Measurements from ENCODE around the gene TRAK2.

The TRAK2 gene

DNA sequence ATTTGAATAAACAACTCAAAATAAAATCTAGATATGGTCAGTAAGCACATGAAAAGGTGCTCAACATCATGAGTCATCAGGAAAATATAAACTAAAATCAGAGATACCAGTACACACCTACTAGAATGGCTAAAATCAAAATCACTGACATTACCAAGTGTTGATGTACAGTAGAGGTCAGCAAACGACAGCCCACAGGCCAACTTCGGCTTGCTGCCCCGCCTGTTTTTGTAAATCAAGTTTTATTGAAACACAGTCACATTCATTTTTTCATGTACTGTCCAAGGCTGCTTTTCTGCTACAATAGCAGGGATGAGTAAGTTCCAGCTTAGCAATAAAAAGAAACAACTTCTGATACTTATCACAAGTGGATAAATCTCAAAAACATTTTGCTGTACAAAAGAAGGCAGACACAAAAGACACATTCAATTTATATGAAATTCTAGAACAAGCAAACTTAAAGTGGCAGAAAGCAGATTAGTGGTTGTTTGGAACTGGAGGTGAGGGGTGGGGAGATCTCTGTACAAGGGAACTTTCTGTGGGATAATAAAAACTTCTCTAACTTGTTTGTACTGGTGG, 32.1 kb downstream of the TRAK2 start:
- Histone ChIP-seq H3K4me1 (ENCODE audit: control insufficient read depth, insufficient read depth, low read length) (no peaks in the 10 kb centered on the region), H3K27me3 (ENCODE audit: control insufficient read depth, insufficient read depth, low read length, poor library complexity, severe bottlenecking) (no peaks in the 10 kb centered on the region), H3K4me3 (ENCODE audit: insufficient read depth, low read depth, low read length) (no peak overlapping the region), H3K9me3 (ENCODE audit: control insufficient read depth, low read length) (no peaks in the 10 kb centered on the region), H3K36me3 (ENCODE audit: control insufficient read depth, insufficient read depth, low read length) (no peaks in the 10 kb centered on the region), H3K27ac (ENCODE audit: insufficient read depth, low read depth, low read length, poor library complexity, severe bottlenecking) (no peak overlapping the region)
- 89 to 96% methylated on average over 3 of the region's 3 CpGs for WGBS, 2 experiments

GRCh38 chr2:201415149-201415548, 36.1 kb downstream of the TRAK2 start:
- no peak overlapping the region for H3K4me3 ChIP-seq (ENCODE audit: insufficient read depth, low read depth, low read length)
- H3K4me1 ChIP-seq (ENCODE audit: control insufficient read depth, insufficient read depth, low read length) = no peaks in the 10 kb centered on the region
- no peak overlapping the region for H3K27ac ChIP-seq (ENCODE audit: insufficient read depth, low read depth, low read length, poor library complexity, severe bottlenecking)
- no peaks in the 10 kb centered on the region for H3K36me3 ChIP-seq (ENCODE audit: control insufficient read depth, insufficient read depth, low read length)
- no peaks in the 10 kb centered on the region for H3K9me3 ChIP-seq (ENCODE audit: control insufficient read depth, low read length)
- WGBS, 2 experiments = 100% methylated on average over 1 of the region's 2 CpGs; no CpG with 5 or more reads in 1 of the 2 experiments
- no peaks in the 10 kb centered on the region for H3K27me3 ChIP-seq (ENCODE audit: control insufficient read depth, insufficient read depth, low read length, poor library complexity, severe bottlenecking)

GRCh38 chr2:201414099-201415023, 36.9 kb downstream of the TRAK2 start:
- 80% methylated on average over 2 of the region's 3 CpGs; no CpG with 5 or more reads in 1 of the 2 experiments for WGBS, 2 experiments
- Histone ChIP-seq H3K4me3 (ENCODE audit: insufficient read depth, low read depth, low read length) (no peak overlapping the region), H3K36me3 (ENCODE audit: control insufficient read depth, insufficient read depth, low read length) (no peaks in the 10 kb centered on the region)

GRCh38 chr2:201413552-201413951, 37.7 kb downstream of the TRAK2 start:
- Histone ChIP-seq H3K27ac (ENCODE audit: insufficient read depth, low read depth, low read length, poor library complexity, severe bottlenecking) (no peak overlapping the region), H3K36me3 (ENCODE audit: control insufficient read depth, insufficient read depth, low read length) (no peaks in the 10 kb centered on the region), H3K9me3 (ENCODE audit: control insufficient read depth, low read length) (no peaks in the 10 kb centered on the region), H3K27me3 (ENCODE audit: control insufficient read depth, insufficient read depth, low read length, poor library complexity, severe bottlenecking) (no peaks in the 10 kb centered on the region), H3K4me3 (ENCODE audit: insufficient read depth, low read depth, low read length) (no peak overlapping the region), H3K4me1 (ENCODE audit: control insufficient read depth, insufficient read depth, low read length) (no peaks in the 10 kb centered on the region)
- 65 to 67% methylated on average over 4 of the region's 4 CpGs for WGBS, 2 experiments

More at GRCh38 chr2:201414099-201415023, 36.9 kb downstream of the TRAK2 start:
- no peaks in the 10 kb centered on the region for H3K9me3 ChIP-seq (ENCODE audit: control insufficient read depth, low read length)
- H3K4me1 ChIP-seq (ENCODE audit: control insufficient read depth, insufficient read depth, low read length) = no peaks in the 10 kb centered on the region
- no peaks in the 10 kb centered on the region for H3K27me3 ChIP-seq (ENCODE audit: control insufficient read depth, insufficient read depth, low read length, poor library complexity, severe bottlenecking)
- no peak overlapping the region for H3K27ac ChIP-seq (ENCODE audit: insufficient read depth, low read depth, low read length, poor library complexity, severe bottlenecking)

DNA sequence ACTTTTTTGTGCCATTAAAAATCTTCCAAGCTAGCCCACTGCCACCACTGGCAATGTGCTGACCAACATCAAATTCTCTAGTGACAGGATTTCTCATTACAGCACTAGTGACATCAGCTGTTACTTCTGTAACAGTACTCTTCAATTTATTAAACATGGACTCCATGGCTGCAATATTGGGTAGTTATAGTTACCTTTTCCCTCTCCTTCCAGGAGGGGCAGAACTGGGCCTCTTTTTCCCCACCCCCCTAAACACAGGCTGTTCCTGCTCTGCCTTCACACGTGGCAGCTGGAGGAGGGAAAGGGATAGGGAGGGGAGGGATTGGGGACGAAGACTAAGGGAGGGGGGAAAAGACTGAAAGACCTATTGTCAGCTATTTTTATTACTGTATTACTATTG, 38.1 kb downstream of the TRAK2 start:
- H3K27me3 ChIP-seq (ENCODE audit: control insufficient read depth, insufficient read depth, low read length, poor library complexity, severe bottlenecking) = no peaks in the 10 kb centered on the region
- H3K9me3 ChIP-seq (ENCODE audit: control insufficient read depth, low read length) = no peaks in the 10 kb centered on the region
- H3K4me1 ChIP-seq (ENCODE audit: control insufficient read depth, insufficient read depth, low read length) = no peaks in the 10 kb centered on the region
- no peak overlapping the region for H3K27ac ChIP-seq (ENCODE audit: insufficient read depth, low read depth, low read length, poor library complexity, severe bottlenecking)
- H3K36me3 ChIP-seq (ENCODE audit: control insufficient read depth, insufficient read depth, low read length) = no peaks in the 10 kb centered on the region
- WGBS, 2 experiments = 0% methylated on average over 1 of the region's 2 CpGs; no CpG with 5 or more reads in 1 of the 2 experiments
- no peak overlapping the region for H3K4me3 ChIP-seq (ENCODE audit: insufficient read depth, low read depth, low read length)

DNA sequence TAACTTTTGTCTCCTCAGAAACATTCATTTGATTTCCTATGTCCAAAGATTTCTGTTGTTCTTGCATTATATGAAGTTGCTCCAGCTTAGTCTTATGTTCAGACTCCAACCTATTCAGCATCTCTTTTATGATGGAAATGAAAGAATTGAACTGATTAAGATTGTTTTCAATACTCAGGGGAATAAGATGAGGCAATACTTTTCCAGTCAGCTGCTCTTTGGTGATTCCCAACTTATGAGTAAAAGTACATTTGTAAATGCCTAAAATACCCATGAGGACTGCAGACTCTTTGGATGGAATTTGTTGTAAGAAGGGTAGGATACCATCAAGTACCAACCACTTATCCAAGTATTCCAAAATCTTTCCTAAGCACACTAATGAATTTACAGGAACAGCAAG, 39.8 kb downstream of the TRAK2 start:
- no peaks in the 10 kb centered on the region for H3K4me1 ChIP-seq (ENCODE audit: control insufficient read depth, insufficient read depth, low read length)
- no peaks in the 10 kb centered on the region for H3K36me3 ChIP-seq (ENCODE audit: control insufficient read depth, insufficient read depth, low read length)
- no peak overlapping the region for H3K4me3 ChIP-seq (ENCODE audit: insufficient read depth, low read depth, low read length)
- no peaks in the 10 kb centered on the region for H3K9me3 ChIP-seq (ENCODE audit: control insufficient read depth, low read length)
- H3K27ac ChIP-seq (ENCODE audit: insufficient read depth, low read depth, low read length, poor library complexity, severe bottlenecking) = no peak overlapping the region
- no peaks in the 10 kb centered on the region for H3K27me3 ChIP-seq (ENCODE audit: control insufficient read depth, insufficient read depth, low read length, poor library complexity, severe bottlenecking)

DNA sequence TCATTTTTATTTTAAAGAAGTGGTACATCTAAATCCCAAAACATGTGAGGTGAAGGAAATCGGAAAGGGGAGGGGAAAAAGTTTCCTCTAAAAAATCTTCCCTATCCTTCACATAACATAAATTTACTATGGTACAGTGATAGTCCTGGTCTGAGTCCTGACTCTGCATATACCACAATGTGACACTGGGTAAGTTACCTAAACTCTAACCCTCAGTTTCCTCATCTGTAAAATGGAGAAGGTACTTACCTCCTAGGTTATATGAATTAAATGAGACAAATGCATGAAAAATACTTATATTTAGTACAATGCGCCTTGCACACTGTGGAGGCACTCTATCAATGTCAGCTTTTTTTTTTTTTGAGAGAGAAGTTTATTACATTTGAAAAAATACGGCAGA, 42.3 kb downstream of the TRAK2 start:
- no peaks in the 10 kb centered on the region for H3K27me3 ChIP-seq (ENCODE audit: control insufficient read depth, insufficient read depth, low read length, poor library complexity, severe bottlenecking)
- no peak overlapping the region for H3K4me3 ChIP-seq (ENCODE audit: insufficient read depth, low read depth, low read length)
- H3K27ac ChIP-seq (ENCODE audit: insufficient read depth, low read depth, low read length, poor library complexity, severe bottlenecking) = no peak overlapping the region
- 86% methylated on average over 2 of the region's 3 CpGs; no CpG with 5 or more reads in 1 of the 2 experiments for WGBS, 2 experiments
- H3K4me1 ChIP-seq (ENCODE audit: control insufficient read depth, insufficient read depth, low read length) = no peaks in the 10 kb centered on the region
- H3K9me3 ChIP-seq (ENCODE audit: control insufficient read depth, low read length) = no peaks in the 10 kb centered on the region
- no peaks in the 10 kb centered on the region for H3K36me3 ChIP-seq (ENCODE audit: control insufficient read depth, insufficient read depth, low read length)

DNA sequence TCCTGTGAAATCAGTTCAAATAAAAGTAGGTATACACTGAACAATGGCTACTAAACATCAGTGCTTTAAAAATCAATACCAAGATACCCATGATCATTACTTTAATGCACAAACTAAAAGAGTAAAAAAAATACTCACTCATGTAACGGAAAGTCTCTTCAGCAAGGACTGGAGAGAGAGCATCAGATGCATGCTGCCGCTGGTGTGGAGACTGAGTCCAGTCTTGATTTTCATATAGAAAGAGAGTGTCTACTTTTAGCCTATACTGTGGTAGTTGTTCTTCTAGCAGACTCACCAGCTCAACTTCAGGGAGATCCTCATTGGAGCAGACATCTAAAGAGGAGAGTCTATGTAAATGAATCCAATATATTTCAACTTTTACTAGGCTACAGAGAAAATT, 44.0 kb downstream of the TRAK2 start:
- Histone ChIP-seq H3K9me3 (ENCODE audit: control insufficient read depth, low read length) (no peaks in the 10 kb centered on the region), H3K4me1 (ENCODE audit: control insufficient read depth, insufficient read depth, low read length) (no peaks in the 10 kb centered on the region), H3K27ac (ENCODE audit: insufficient read depth, low read depth, low read length, poor library complexity, severe bottlenecking) (no peak overlapping the region), H3K36me3 (ENCODE audit: control insufficient read depth, insufficient read depth, low read length) (no peaks in the 10 kb centered on the region), H3K27me3 (ENCODE audit: control insufficient read depth, insufficient read depth, low read length, poor library complexity, severe bottlenecking) (no peaks in the 10 kb centered on the region), H3K4me3 (ENCODE audit: insufficient read depth, low read depth, low read length) (no peak overlapping the region)
- WGBS, 2 experiments = 94 to 98% methylated on average over 2 of the region's 2 CpGs

GRCh38 chr2:201406077-201406662, 45.1 kb downstream of the TRAK2 start:
- Histone ChIP-seq H3K9me3 (ENCODE audit: control insufficient read depth, low read length) (no peaks in the 10 kb centered on the region), H3K36me3 (ENCODE audit: control insufficient read depth, insufficient read depth, low read length) (no peaks in the 10 kb centered on the region), H3K4me1 (ENCODE audit: control insufficient read depth, insufficient read depth, low read length) (no peaks in the 10 kb centered on the region), H3K27me3 (ENCODE audit: control insufficient read depth, insufficient read depth, low read length, poor library complexity, severe bottlenecking) (no peaks in the 10 kb centered on the region), H3K4me3 (ENCODE audit: insufficient read depth, low read depth, low read length) (no peak overlapping the region), H3K27ac (ENCODE audit: insufficient read depth, low read depth, low read length, poor library complexity, severe bottlenecking) (no peak overlapping the region)
- 90 to 96% methylated on average over 3 of the region's 3 CpGs for whole genome bisulfite sequencing, 2 experiments

- Histone ChIP-seq H3K27ac (ENCODE audit: insufficient read depth, low read depth, low read length, poor library complexity, severe bottlenecking) (no peak overlapping the region), H3K4me3 (ENCODE audit: insufficient read depth, low read depth, low read length) (no peak overlapping the region), H3K4me1 (ENCODE audit: control insufficient read depth, insufficient read depth, low read length) (no peaks in the 10 kb centered on the region), H3K36me3 (ENCODE audit: control insufficient read depth, insufficient read depth, low read length) (no peaks in the 10 kb centered on the region), H3K9me3 (ENCODE audit: control insufficient read depth, low read length) (no peaks in the 10 kb centered on the region), H3K27me3 (ENCODE audit: control insufficient read depth, insufficient read depth, low read length, poor library complexity, severe bottlenecking) (no peaks in the 10 kb centered on the region)
- WGBS, 2 experiments = 91% methylated on average over 3 of the region's 3 CpGs
These were observed 46.5 kb downstream of the TRAK2 start for GRCh38 chr2:201404699-201405280.
